GM12878 (cell line): ENCODE data around the gene CLIP1. TPM values are rescaled to one million over a fixed set of nuclear protein-coding genes. Genes with fewer than 3 reads are reported as not detected.

Experiments used
- ATAC-seq: fragments of 200-7000 bp; cut with Tn5 transposase; 3 replicates; pipeline ENCODE4 v1.9.1; 2020; ENCODE audit warnings: mild to moderate bottlenecking, moderate library complexity
- BruUV-seq: library from RNA; stranded (reverse); fragments of 400-500 nt; replicated peaks from 2 replicates; lab custom pipeline; 2021; lab: Mats Ljungman, UMichigan
- CTCF ChIA-PET: fragments of 300-600 bp; sonication (Branson Sonifier 250); formaldehyde crosslinking; extraction: SDS; loops from one replicate; lab custom pipeline; 2021; ENCODE audit warnings: inconsistent platforms; lab: Yijun Ruan, JAX
- POLR2A ChIA-PET: fragments of 350-600 bp; formaldehyde crosslinking; extraction: SDS; loops from one replicate; lab custom pipeline; 2021; ENCODE audit warnings: inconsistent platforms; lab: Charles Lee
- RAD21 ChIA-PET: fragments of 300-600 bp; sonication (Branson Sonifier 250); formaldehyde crosslinking; loops from one replicate; lab custom pipeline; 2023; ENCODE audit warnings: antibody characterized with exemption; ENCODE audit not compliant: unreplicated experiment; lab: Charles Lee
- SMC1A ChIA-PET: fragments of 300-600 bp; sonication (Branson Sonifier 250); formaldehyde crosslinking; loops from one replicate; lab custom pipeline; 2023; ENCODE audit not compliant: unreplicated experiment, uncharacterized antibody; lab: Charles Lee
- DNase-seq: peaks from one replicate; pipeline ENCODE4 v3.0.0-alpha.2; 2011; ENCODE audit warnings: low read depth, low spot score
- FAIRE-seq: peaks from 3 replicates; lab custom pipeline; 2011; peaks lifted over from hg19 to GRCh38; lab: Jason Lieb, UNC
- H2AFZ ChIP-seq: 2 replicates; pipeline ENCODE4 v1.6.0; 2011; ENCODE audit warnings: low read depth, low read length, control low read depth; ENCODE audit not compliant: control insufficient read depth
- H3K27ac ChIP-seq: 2 replicates; pipeline ENCODE4 v1.5.1; 2011; ENCODE audit warnings: control low read depth; ENCODE audit not compliant: control insufficient read depth, insufficient read depth
- H3K27me3 ChIP-seq, 2 experiments: replicated peaks in 1 of 2; 2 replicates each; pipeline versions ENCODE4 v1.6.0 to v1.6.1; 2011; ENCODE audit warnings: low read length in 1 of 2; ENCODE audit not compliant: control insufficient read depth in 2 of 2, insufficient read depth in 2 of 2
- H3K36me3 ChIP-seq, 2 experiments: 2 replicates each; pipeline ENCODE4 v1.5.1; 2011; ENCODE audit warnings: low read length in 1 of 2; ENCODE audit not compliant: control insufficient read depth in 2 of 2, insufficient read depth in 2 of 2
- H3K4me1 ChIP-seq: 2 replicates; pipeline ENCODE4 v1.6.1; 2011; ENCODE audit warnings: mild to moderate bottlenecking, low read length, moderate library complexity, mixed read lengths; ENCODE audit not compliant: control insufficient read depth, insufficient read depth
- H3K4me2 ChIP-seq: 2 replicates; pipeline ENCODE4 v1.6.0; 2011; ENCODE audit warnings: control low read depth; ENCODE audit not compliant: control insufficient read depth, insufficient read depth
- H3K4me3 ChIP-seq: fragments of 200-600 bp; sonication (generic); 2 replicates; pipeline ENCODE4 v1.5.1; 2016
- H3K79me2 ChIP-seq: 2 replicates; pipeline ENCODE4 v1.6.0; 2011; ENCODE audit warnings: low read length; ENCODE audit not compliant: control insufficient read depth, insufficient read depth
- H3K9ac ChIP-seq: 2 replicates; pipeline ENCODE4 v1.8.0; 2011; ENCODE audit warnings: low read length, control low read depth, mixed read lengths; ENCODE audit not compliant: control insufficient read depth, insufficient read depth
- H3K9me3 ChIP-seq: replicated peaks from 3 replicates; pipeline ENCODE4 v1.5.1; 2011; ENCODE audit warnings: mild to moderate bottlenecking, low read length; ENCODE audit not compliant: control insufficient read depth, insufficient read depth
- H4K20me1 ChIP-seq: 2 replicates; pipeline ENCODE4 v1.6.0; 2011; ENCODE audit not compliant: control insufficient read depth, insufficient read depth
- ATF2 ChIP-seq: IDR thresholded peaks from 2 replicates; pipeline ENCODE4 v1.6.1; 2012; ENCODE audit warnings: low read length, inconsistent platforms
- BCL11A ChIP-seq: IDR thresholded peaks from 2 replicates; pipeline ENCODE4 v1.6.1; 2011; ENCODE audit warnings: low read depth, low read length
- BHLHE40 ChIP-seq, 2 experiments: fragments of 450-650 bp in 1 of 2; IDR thresholded peaks; 2 replicates each; pipeline ENCODE4 v1.6.1; 2011 to 2017; ENCODE audit warnings: low read depth in 2 of 2, borderline replicate concordance in 1 of 2, improper control_type of control experiment in 1 of 2, low read length in 1 of 2, mild to moderate bottlenecking in 1 of 2
- CEBPZ ChIP-seq: fragments of 150-350 bp; IDR thresholded peaks from 2 replicates; pipeline ENCODE4 v1.6.1; 2016; ENCODE audit warnings: low read depth, low read length
- CHD1 ChIP-seq: IDR thresholded peaks from 2 replicates; pipeline ENCODE4 v1.6.1; 2012; ENCODE audit warnings: low read depth, low read length, improper control_type of control experiment
- E2F4 ChIP-seq: IDR thresholded peaks from 2 replicates; pipeline ENCODE4 v1.6.1; 2012; ENCODE audit warnings: low read depth, low read length, improper control_type of control experiment
- ESRRA ChIP-seq: IDR thresholded peaks from 2 replicates; pipeline ENCODE4 v1.6.1; 2012; ENCODE audit warnings: mild to moderate bottlenecking, low read length, improper control_type of control experiment
- EZH2 ChIP-seq: IDR thresholded peaks from 2 replicates; pipeline ENCODE4 v1.6.1; 2012; ENCODE audit warnings: low read depth, mild to moderate bottlenecking, control low read depth, inconsistent platforms, low read length, borderline replicate concordance; ENCODE audit not compliant: control insufficient read depth
- KDM1A ChIP-seq: fragments of 200-600 bp; sonication (generic); IDR thresholded peaks from 2 replicates; pipeline ENCODE4 v1.6.1; 2016; ENCODE audit warnings: borderline replicate concordance
- NBN ChIP-seq: fragments of 450-650 bp; IDR thresholded peaks from 2 replicates; pipeline ENCODE4 v1.6.1; 2016
- PKNOX1 ChIP-seq: fragments of 450-650 bp; IDR thresholded peaks from 2 replicates; pipeline ENCODE4 v1.6.1; 2016; ENCODE audit warnings: mild to moderate bottlenecking
- RBBP5 ChIP-seq: fragments of 200-600 bp; sonication (generic); conservative IDR thresholded peaks from 2 replicates; pipeline ENCODE4 v1.6.1; 2016
- SREBF2 ChIP-seq: IDR thresholded peaks from 2 replicates; pipeline ENCODE4 v1.6.1; 2012; ENCODE audit warnings: mild to moderate bottlenecking, low read length
- SUPT20H ChIP-seq: IDR thresholded peaks from 2 replicates; pipeline ENCODE4 v1.6.1; 2011; ENCODE audit warnings: low read depth, mild to moderate bottlenecking, low read length, moderate library complexity, borderline replicate concordance; ENCODE audit not compliant: control insufficient read depth
- ZNF24 ChIP-seq: fragments of 450-650 bp; IDR thresholded peaks from 2 replicates; pipeline ENCODE4 v1.6.1; 2017; ENCODE audit warnings: antibody characterized with exemption, mild to moderate bottlenecking
- ZNF274 ChIP-seq: IDR thresholded peaks from one replicate; pipeline ENCODE4 v1.8.0; 2011; ENCODE audit not compliant: insufficient read length, insufficient read depth
- WGBS: methylation state at CpG from one replicate; pipeline ENCODE4 v1.1.6; 2016; ENCODE audit warnings: low lambda C conversion rate; ENCODE audit not compliant: insufficient replicate concordance, insufficient coverage; ENCODE audit errors: missing lambda C conversion rate; 5-methylcytosine and 5-hydroxymethylcytosine counted together
- in situ Hi-C: fragments of 300-500 bp; cut with MboI; formaldehyde crosslinking; loops from 9 replicates; pipeline ENCODE4 v1.14.3; 2018; ENCODE audit warnings: mixed read lengths
- intact Hi-C: fragments of 100-400 bp; cut with micrococcal nuclease; formaldehyde crosslinking; loops from one replicate; pipeline ENCODE4 v1.14.2; 2022; ENCODE audit not compliant: unreplicated experiment
- polyA plus RNA-seq, 11 experiments: library from polyadenylated mRNA; depleted of rRNA in 4 of 11; unstranded in 6 of 11; stranded (reverse) in 5 of 11; fragments of >200 nt; fragmentation: Nextera tagmentation in 4 of 11; fragmentation: Illumina TruSeq in 1 of 11; extraction: Ambion mirVana in 4 of 11; extraction: Trizol in 1 of 11; gene quantifications; 1 replicate in 1 of 11; 2 replicates in 10 of 11; pipeline versions ENCODE4 v1.2.1 to v1.2.3, GENCODE V29; 2011 to 2016; ENCODE audit warnings: inconsistent platforms in 2 of 11, missing spikeins in 2 of 11, low read depth in 1 of 11
- total RNA-seq, 4 experiments: library from RNA; depleted of rRNA in 3 of 4; stranded (reverse); fragments of >200 nt in 3 of 4; fragmentation: Illumina TruSeq in 1 of 4; extraction: Trizol in 1 of 4; gene quantifications; 2 replicates each; pipeline versions ENCODE4 v1.2.1 to v1.2.3, GENCODE V29; 2013 to 2021

Gene CLIP1
- total and polyA plus RNA-seq, 10 of the 15 experiments (the other 5 are each of a cell fraction or from before 2014, with no cell fraction given), result 6.0 to 45.4 (median 25.2) TPM

GRCh38 chr12:122362755-122363154 is 59.7 kb downstream of the CLIP1 start:
- ChIA-PET SMC1A (no interaction called here), CTCF (no interaction called here)
- no peak for DNase-seq
- Histone ChIP-seq H3K4me2 (no peak overlapping the region), H2AFZ (no peak overlapping the region), H3K9ac (no peak overlapping the region)
- TF ChIP-seq ZNF274 (no peak), SREBF2 (no peak), ATF2 (no peak), NBN (no peak), ESRRA (no peak), ZNF24 (no peak), PKNOX1 (no peak), BCL11A (no peak), SUPT20H (no peak), CEBPZ (no peak), E2F4 (no peak), EZH2 (no peak), KDM1A (no peak), CHD1 (no peak), RBBP5 (no peak), BHLHE40 (IDR thresholded peaks at IDR 0.05; ENCODE audit: borderline replicate concordance in 1 of 2, low read depth in 2 of 2, low read length in 1 of 2) (no peak)
- TF ChIP-seq, all 136 proteins: peak for 0
- no peaks in the 10 kb centered on the region for H3K9me3 ChIP-seq
- POLR2A ChIA-PET, result no interaction called here
- FAIRE-seq (no peak), ATAC-seq (no peak)
- no peak overlapping the region for H3K27ac ChIP-seq
- in situ Hi-C loops (no loop called here), intact Hi-C loops (no loop called here)
- RAD21 ChIA-PET, result no interaction called here
- H3K36me3 ChIP-seq, result peaks cover 2 to 6% of the 10 kb centered on the region in 2 experiments; a peak in 2 of 4 replicates
- H4K20me1 ChIP-seq, result no peaks in the 10 kb centered on the region
- 100% methylated on average over 1 of the region's 1 CpG for WGBS
- BruUV-seq, result no TSS peak
- H3K4me3 ChIP-seq, result no peak overlapping the region
- no peaks in the 10 kb centered on the region for H3K4me1 ChIP-seq
- H3K79me2 ChIP-seq, result no peaks in the 10 kb centered on the region
- H3K27me3 ChIP-seq, result no peaks in the 10 kb centered on the region
